ENCODE results near the gene TOM1L2.

TOM1L2 gene

GRCh38 chr17:17896746-17897145 is 75.5 kb downstream of the TOM1L2 start:
- no peak overlapping the region for H3K4me3 ChIP-seq (ENCODE audit: low read depth, low read length)
- H3K9me3 ChIP-seq (ENCODE audit: control insufficient read depth, insufficient read depth, low read length): no peaks in the 10 kb centered on the region
- H3K36me3 ChIP-seq (ENCODE audit: control insufficient read depth, insufficient read depth, low read length): no peaks in the 10 kb centered on the region
- H3K4me1 ChIP-seq (ENCODE audit: control insufficient read depth, insufficient read depth, low read length): no peaks in the 10 kb centered on the region
- no peak overlapping the region for H3K27ac ChIP-seq (ENCODE audit: low read depth, low read length)
- no peak overlapping the region for H3K9ac ChIP-seq (ENCODE audit: low read depth, low read length)
- H3K27me3 ChIP-seq (ENCODE audit: control insufficient read depth, insufficient read depth, low read length): no peaks in the 10 kb centered on the region

- Histone ChIP-seq H3K4me3 (ENCODE audit: low read depth, low read length) (no peak overlapping the region), H3K27me3 (ENCODE audit: control insufficient read depth, insufficient read depth, low read length) (no peaks in the 10 kb centered on the region; the same call in 1 of the 2 replicates), H3K27ac (ENCODE audit: low read depth, low read length) (no peak overlapping the region), H3K9ac (ENCODE audit: low read depth, low read length) (no peak overlapping the region), H3K4me1 (ENCODE audit: control insufficient read depth, insufficient read depth, low read length) (peaks cover 7% of the 10 kb centered on the region; the same call in 1 of the 2 replicates), H3K9me3 (ENCODE audit: control insufficient read depth, insufficient read depth, low read length) (no peaks in the 10 kb centered on the region), H3K36me3 (ENCODE audit: control insufficient read depth, insufficient read depth, low read length) (no peaks in the 10 kb centered on the region)
Measured at GRCh38 chr17:17893801-17894644, 78.2 kb downstream of the TOM1L2 start.

- no peaks in the 10 kb centered on the region for H3K36me3 ChIP-seq (ENCODE audit: control insufficient read depth, insufficient read depth, low read length)
- peaks cover 14% of the 10 kb centered on the region; the same call in 1 of the 2 replicates for H3K4me1 ChIP-seq (ENCODE audit: control insufficient read depth, insufficient read depth, low read length)
- H3K9ac ChIP-seq (ENCODE audit: low read depth, low read length): no peak overlapping the region
Measured at GRCh38 chr17:17892731-17893130, 79.5 kb downstream of the TOM1L2 start.

DNA sequence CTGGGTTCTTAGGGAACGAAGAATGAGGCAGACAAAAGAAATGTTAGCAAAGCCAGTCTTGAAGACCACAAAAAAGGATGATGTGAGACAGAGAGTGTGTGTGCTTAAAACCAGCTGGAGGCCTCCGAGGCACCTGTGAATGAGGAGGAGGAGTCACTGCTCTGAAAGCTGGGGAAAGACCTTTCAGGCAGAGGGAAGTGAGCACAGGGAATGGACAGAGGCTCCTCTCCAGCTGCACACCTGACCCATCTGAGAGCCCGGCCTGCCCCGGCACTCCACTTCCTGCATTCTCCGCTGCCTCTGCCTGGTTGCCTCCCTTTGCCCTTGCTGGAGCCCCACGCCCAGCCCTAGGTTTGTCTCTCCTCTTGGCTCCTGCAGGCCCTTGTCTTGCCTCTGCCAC is 80.2 kb downstream of the TOM1L2 start:
- Histone ChIP-seq H3K9ac (ENCODE audit: low read depth, low read length) (no peak overlapping the region), H3K4me1 (ENCODE audit: control insufficient read depth, insufficient read depth, low read length) (peaks cover 14% of the 10 kb centered on the region; the same call in 1 of the 2 replicates), H3K27ac (ENCODE audit: low read depth, low read length) (no peak overlapping the region), H3K9me3 (ENCODE audit: control insufficient read depth, insufficient read depth, low read length) (no peaks in the 10 kb centered on the region), H3K36me3 (ENCODE audit: control insufficient read depth, insufficient read depth, low read length) (no peaks in the 10 kb centered on the region), H3K4me3 (ENCODE audit: low read depth, low read length) (no peak overlapping the region), H3K27me3 (ENCODE audit: control insufficient read depth, insufficient read depth, low read length) (no peaks in the 10 kb centered on the region; the same call in 1 of the 2 replicates)

More at GRCh38 chr17:17892731-17893130, 79.5 kb downstream of the TOM1L2 start:
- no peak overlapping the region for H3K27ac ChIP-seq (ENCODE audit: low read depth, low read length)
- H3K9me3 ChIP-seq (ENCODE audit: control insufficient read depth, insufficient read depth, low read length): no peaks in the 10 kb centered on the region
- no peak overlapping the region for H3K4me3 ChIP-seq (ENCODE audit: low read depth, low read length)
- no peaks in the 10 kb centered on the region; the same call in 1 of the 2 replicates for H3K27me3 ChIP-seq (ENCODE audit: control insufficient read depth, insufficient read depth, low read length)

- H3K36me3 ChIP-seq (ENCODE audit: control insufficient read depth, insufficient read depth, low read length): no peaks in the 10 kb centered on the region
- H3K27me3 ChIP-seq (ENCODE audit: control insufficient read depth, insufficient read depth, low read length): no peaks in the 10 kb centered on the region; the same call in 1 of the 2 replicates
- H3K9ac ChIP-seq (ENCODE audit: low read depth, low read length): no peak overlapping the region
- no peaks in the 10 kb centered on the region for H3K9me3 ChIP-seq (ENCODE audit: control insufficient read depth, insufficient read depth, low read length)
- H3K4me1 ChIP-seq (ENCODE audit: control insufficient read depth, insufficient read depth, low read length): peaks cover 14% of the 10 kb centered on the region; the same call in 1 of the 2 replicates
- H3K4me3 ChIP-seq (ENCODE audit: low read depth, low read length): no peak overlapping the region
- no peak overlapping the region for H3K27ac ChIP-seq (ENCODE audit: low read depth, low read length)
Measured at GRCh38 chr17:17890773-17891759, 81.1 kb downstream of the TOM1L2 start.

- no peak overlapping the region for H3K27ac ChIP-seq (ENCODE audit: low read depth, low read length)
- H3K4me3 ChIP-seq (ENCODE audit: low read depth, low read length): no peak overlapping the region
- H3K9me3 ChIP-seq (ENCODE audit: control insufficient read depth, insufficient read depth, low read length): no peaks in the 10 kb centered on the region
- H3K27me3 ChIP-seq (ENCODE audit: control insufficient read depth, insufficient read depth, low read length): no peaks in the 10 kb centered on the region; the same call in 1 of the 2 replicates
- H3K4me1 ChIP-seq (ENCODE audit: control insufficient read depth, insufficient read depth, low read length): peaks cover 19% of the 10 kb centered on the region
- no peak overlapping the region for H3K9ac ChIP-seq (ENCODE audit: low read depth, low read length)
- H3K36me3 ChIP-seq (ENCODE audit: control insufficient read depth, insufficient read depth, low read length): no peaks in the 10 kb centered on the region
Measured at GRCh38 chr17:17889922-17890321, 82.3 kb downstream of the TOM1L2 start.

DNA sequence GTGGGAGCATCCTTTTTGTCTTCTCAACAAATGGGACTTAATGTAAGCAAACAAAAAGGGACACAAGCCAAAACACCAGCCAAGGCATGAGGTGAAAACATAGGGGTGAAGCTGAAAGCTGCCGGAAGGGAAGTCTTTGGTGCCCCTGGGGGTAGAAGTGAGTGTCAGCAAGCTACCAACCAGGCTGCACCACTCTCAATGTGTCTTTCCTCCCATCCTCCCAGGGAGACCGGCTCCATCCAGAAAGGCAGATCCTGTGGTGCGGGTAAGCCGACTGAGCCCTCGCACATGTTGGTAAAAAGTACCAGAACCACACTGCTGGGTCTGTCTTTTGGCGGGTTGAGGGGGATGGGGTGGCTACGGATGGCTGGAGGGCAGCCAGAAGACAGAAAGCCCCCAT is 83.4 kb downstream of the TOM1L2 start:
- Histone ChIP-seq H3K4me3 (ENCODE audit: low read depth, low read length) (no peak overlapping the region), H3K9ac (ENCODE audit: low read depth, low read length) (no peak overlapping the region), H3K27ac (ENCODE audit: low read depth, low read length) (no peak overlapping the region)

GRCh38 chr17:17888371-17888770 is 83.8 kb downstream of the TOM1L2 start:
- H3K9me3 ChIP-seq (ENCODE audit: control insufficient read depth, insufficient read depth, low read length): no peaks in the 10 kb centered on the region
- H3K4me1 ChIP-seq (ENCODE audit: control insufficient read depth, insufficient read depth, low read length): peaks cover 30% of the 10 kb centered on the region
- no peak overlapping the region for H3K4me3 ChIP-seq (ENCODE audit: low read depth, low read length)
- H3K9ac ChIP-seq (ENCODE audit: low read depth, low read length): no peak overlapping the region
- H3K27ac ChIP-seq (ENCODE audit: low read depth, low read length): no peak overlapping the region
- H3K36me3 ChIP-seq (ENCODE audit: control insufficient read depth, insufficient read depth, low read length): no peaks in the 10 kb centered on the region
- H3K27me3 ChIP-seq (ENCODE audit: control insufficient read depth, insufficient read depth, low read length): no peaks in the 10 kb centered on the region; the same call in 1 of the 2 replicates

More for the DNA sequence above, 83.4 kb downstream of the TOM1L2 start:
- peaks cover 30% of the 10 kb centered on the region for H3K4me1 ChIP-seq (ENCODE audit: control insufficient read depth, insufficient read depth, low read length)
- H3K27me3 ChIP-seq (ENCODE audit: control insufficient read depth, insufficient read depth, low read length): no peaks in the 10 kb centered on the region; the same call in 1 of the 2 replicates
- no peaks in the 10 kb centered on the region for H3K36me3 ChIP-seq (ENCODE audit: control insufficient read depth, insufficient read depth, low read length)
- no peaks in the 10 kb centered on the region for H3K9me3 ChIP-seq (ENCODE audit: control insufficient read depth, insufficient read depth, low read length)

- Histone ChIP-seq H3K9ac (ENCODE audit: low read depth, low read length) (no peak overlapping the region), H3K4me3 (ENCODE audit: low read depth, low read length) (no peak overlapping the region), H3K4me1 (ENCODE audit: control insufficient read depth, insufficient read depth, low read length) (peaks cover 31% of the 10 kb centered on the region), H3K27me3 (ENCODE audit: control insufficient read depth, insufficient read depth, low read length) (no peaks in the 10 kb centered on the region; the same call in 1 of the 2 replicates), H3K36me3 (ENCODE audit: control insufficient read depth, insufficient read depth, low read length) (no peaks in the 10 kb centered on the region), H3K27ac (ENCODE audit: low read depth, low read length) (no peak overlapping the region), H3K9me3 (ENCODE audit: control insufficient read depth, insufficient read depth, low read length) (no peaks in the 10 kb centered on the region)
Measured at GRCh38 chr17:17887752-17888304, 84.4 kb downstream of the TOM1L2 start.

DNA sequence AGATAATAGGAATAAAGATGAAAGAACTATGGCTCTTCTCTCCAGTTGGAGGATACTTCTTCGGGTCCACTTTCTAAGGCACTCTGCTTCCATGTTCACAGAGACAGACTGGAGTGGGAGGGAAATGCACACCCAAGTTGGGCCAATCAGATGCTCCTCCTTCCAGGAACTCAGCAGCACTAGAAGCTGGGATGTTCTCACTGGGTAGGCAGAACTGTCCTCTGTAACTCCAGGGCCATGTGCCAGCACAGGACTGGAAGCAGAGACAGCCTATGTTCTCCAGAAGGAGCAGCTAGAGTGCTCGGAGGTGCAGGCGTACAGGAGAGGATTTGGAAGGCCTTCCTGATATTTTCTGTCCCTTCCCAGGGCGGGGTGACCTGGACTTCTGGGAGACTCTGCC is 85.5 kb downstream of the TOM1L2 start:
- Histone ChIP-seq H3K4me3 (ENCODE audit: low read depth, low read length) (no peak overlapping the region), H3K4me1 (ENCODE audit: control insufficient read depth, insufficient read depth, low read length) (peaks cover 42% of the 10 kb centered on the region), H3K27ac (ENCODE audit: low read depth, low read length) (no peak overlapping the region), H3K9ac (ENCODE audit: low read depth, low read length) (no peak overlapping the region), H3K36me3 (ENCODE audit: control insufficient read depth, insufficient read depth, low read length) (no peaks in the 10 kb centered on the region), H3K9me3 (ENCODE audit: control insufficient read depth, insufficient read depth, low read length) (no peaks in the 10 kb centered on the region), H3K27me3 (ENCODE audit: control insufficient read depth, insufficient read depth, low read length) (no peaks in the 10 kb centered on the region; the same call in 1 of the 2 replicates)

All from HUES48 (cell line).